Gastrocnemius medialis (tissue), 4 donors: ENCODE results near the gene AAMDC.

Source experiments
- POLR2A ChIP-seq, 2 donors: fragments of 450-650 bp; IDR thresholded peaks; one replicate each; pipeline ENCODE4 v1.6.1; 2017; ENCODE audit warnings: antibody characterized with exemption in 2 of 2, mild to moderate bottlenecking in 2 of 2, moderate library complexity in 2 of 2
- TF ChIP-seq, protein P1 (sequence below), 5 experiments: fragments of 450-650 bp in 3 of 5; fragments of 200-600 bp in 2 of 5; sonication (generic) in 2 of 5; IDR thresholded peaks in 4 of 5; conservative IDR thresholded peaks in 1 of 5; 1 replicate in 4 of 5; 2 replicates in 1 of 5; pipeline ENCODE4 v1.5.1; 2016 to 2019; ENCODE audit warnings: antibody characterized with exemption in 5 of 5, mild to moderate bottlenecking in 3 of 5, moderate library complexity in 3 of 5

DNA sequence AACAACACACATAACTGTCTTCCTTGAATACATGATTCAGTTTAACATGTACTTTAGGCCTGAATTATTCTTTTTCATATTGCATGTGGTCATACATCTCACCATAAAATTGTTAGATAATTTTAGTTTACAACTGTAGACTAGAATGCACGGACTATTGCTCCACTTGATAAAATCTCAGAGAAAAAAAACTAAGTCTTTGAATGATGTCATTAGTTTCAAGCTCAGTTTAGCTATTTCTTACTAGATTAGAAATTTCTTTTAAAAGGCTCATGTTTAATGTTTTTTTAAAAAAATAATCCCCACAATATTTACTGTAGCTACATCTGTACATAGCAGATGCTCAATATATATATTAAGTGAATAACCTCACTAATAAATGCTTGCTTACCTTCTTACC, 5.5 kb upstream of the AAMDC start:
- TF ChIP-seq POLR2A (IDR thresholded peaks at IDR 0.05): no peak
- TF ChIP-seq, protein P1, sequence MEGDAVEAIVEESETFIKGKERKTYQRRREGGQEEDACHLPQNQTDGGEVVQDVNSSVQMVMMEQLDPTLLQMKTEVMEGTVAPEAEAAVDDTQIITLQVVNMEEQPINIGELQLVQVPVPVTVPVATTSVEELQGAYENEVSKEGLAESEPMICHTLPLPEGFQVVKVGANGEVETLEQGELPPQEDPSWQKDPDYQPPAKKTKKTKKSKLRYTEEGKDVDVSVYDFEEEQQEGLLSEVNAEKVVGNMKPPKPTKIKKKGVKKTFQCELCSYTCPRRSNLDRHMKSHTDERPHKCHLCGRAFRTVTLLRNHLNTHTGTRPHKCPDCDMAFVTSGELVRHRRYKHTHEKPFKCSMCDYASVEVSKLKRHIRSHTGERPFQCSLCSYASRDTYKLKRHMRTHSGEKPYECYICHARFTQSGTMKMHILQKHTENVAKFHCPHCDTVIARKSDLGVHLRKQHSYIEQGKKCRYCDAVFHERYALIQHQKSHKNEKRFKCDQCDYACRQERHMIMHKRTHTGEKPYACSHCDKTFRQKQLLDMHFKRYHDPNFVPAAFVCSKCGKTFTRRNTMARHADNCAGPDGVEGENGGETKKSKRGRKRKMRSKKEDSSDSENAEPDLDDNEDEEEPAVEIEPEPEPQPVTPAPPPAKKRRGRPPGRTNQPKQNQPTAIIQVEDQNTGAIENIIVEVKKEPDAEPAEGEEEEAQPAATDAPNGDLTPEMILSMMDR (IDR thresholded peaks at IDR 0.05 in 4 of 5, conservative IDR thresholded peaks at IDR 0.05 in 1 of 5): no peak
